Motor neuron (in vitro differentiated cells): ENCODE data around the gene PLCB1. TPM values are rescaled to one million over a fixed set of nuclear protein-coding genes. Genes with fewer than 3 reads are reported as not detected.
"Not testable (repeated sequence)": the region's sequence is repeated elsewhere in the genome, so short reads cannot be mapped to it uniquely, and the experiment has no call there.

Experiments used
- ATAC-seq, 8 experiments: fragments of 200-7000 bp; cut with Tn5 transposase; replicated peaks in 6 of 8; 2 replicates each; pipeline ENCODE4 v1.8.0; 2021; ENCODE audit warnings: mild to moderate bottlenecking in 8 of 8, moderate library complexity in 8 of 8
- H3K27ac ChIP-seq, 2 donors: fragments of 250-450 bp; sonication (Bioruptor Pico); 2 replicates each; pipeline ENCODE4 v1.9.0; 2021; ENCODE audit warnings: antibody characterized with exemption in 2 of 2, mild to moderate bottlenecking in 2 of 2, moderate library complexity in 1 of 2
- H3K4me1 ChIP-seq, 2 donors: fragments of 250-450 bp; sonication (Bioruptor Pico); replicated peaks in 1 of 2; 2 replicates each; pipeline ENCODE4 v1.6.1; 2021; ENCODE audit warnings: antibody characterized with exemption in 2 of 2, mild to moderate bottlenecking in 2 of 2, moderate library complexity in 1 of 2
- H3K4me3 ChIP-seq, 5 donors: fragments of 250-450 bp; sonication (Bioruptor Pico); 2 replicates each; pipeline ENCODE4 v1.9.0; 2021; ENCODE audit warnings: antibody characterized with exemption in 5 of 5, mild to moderate bottlenecking in 5 of 5, moderate library complexity in 4 of 5
- WGBS, 10 experiments: fragments of 450-650 bp; shearing (Covaris generic); methylation state at CpG; one replicate each; pipeline ENCODE4 v1.0.0; 2022; 5-methylcytosine and 5-hydroxymethylcytosine counted together
- in situ Hi-C, 9 experiments: fragments of 400-800 bp; cut with MboI; loops; one replicate each; pipeline ENCODE4 v1.15.0; 2021; ENCODE audit warnings: low sequenced_read_pairs in 9 of 9, low pct_unique_long_range_greater_than_20kb in 2 of 9; ENCODE audit not compliant: unreplicated experiment in 9 of 9
- total RNA-seq, 8 experiments: library from RNA; unstranded; fragments of 300-600 nt; gene quantifications; 2 replicates each; pipeline versions ENCODE4 v1.2.3 to v1.2.4, GENCODE V29; 2022

Gene PLCB1
- total RNA-seq, 8 experiments from 2014 or later, result 7.7 to 65.5 (median 36.2) TPM

GRCh38 chr20:8433291-8433690 lies 301.2 kb downstream of the PLCB1 start:
- no peak overlapping the region for H3K4me3 ChIP-seq
- no peak overlapping the region for H3K27ac ChIP-seq
- no peak for ATAC-seq
- peaks cover 3 to 6% of the 10 kb centered on the region in 2 donors for H3K4me1 ChIP-seq
- in situ Hi-C loops, result no loop called here
- WGBS, 10 experiments, result 0 to 83% (median 39%) methylated on average over 1 to 3 of the region's 3 CpGs; no CpG with 5 or more reads in 3 of the 10 experiments

- 60 to 100% (median 96%) methylated on average over 1 to 2 of the region's 2 CpGs; no CpG with 5 or more reads in 2 of the 10 experiments for WGBS, 10 experiments
- no peak for ATAC-seq
- Histone ChIP-seq H3K4me3 (no peak overlapping the region), H3K27ac (no peak overlapping the region), H3K4me1 (peaks cover 3 to 6% of the 10 kb centered on the region in 2 donors)
- in situ Hi-C loops, result no loop called here
Measured at GRCh38 chr20:8434326-8434876, 302.3 kb downstream of the PLCB1 start.

GRCh38 chr20:8435285-8436035 lies 303.4 kb downstream of the PLCB1 start:
- 0 to 95% (median 75%) methylated on average over 1 to 5 of the region's 5 CpGs; no CpG with 5 or more reads in 2 of the 10 experiments for WGBS, 10 experiments

GRCh38 chr20:8436938-8437337 lies 304.9 kb downstream of the PLCB1 start:
- H3K4me1 ChIP-seq, H3K4me3 ChIP-seq, in situ Hi-C loops, H3K27ac ChIP-seq: not testable (repeated sequence)
- peak in 1 of 8 experiments; percentile 82 for ATAC-seq
- WGBS, 10 experiments, result 82 to 100% (median 91%) methylated on average over 3 to 5 of the region's 5 CpGs; no CpG with 5 or more reads in 4 of the 10 experiments

More at GRCh38 chr20:8435285-8436035, 303.4 kb downstream of the PLCB1 start:
- Histone ChIP-seq H3K4me3 (no peak overlapping the region), H3K27ac (no peak overlapping the region), H3K4me1 (peaks cover 3 to 6% of the 10 kb centered on the region in 2 donors)
- in situ Hi-C loops, result no loop called here
- no peak for ATAC-seq

- Histone ChIP-seq H3K27ac (no peak overlapping the region), H3K4me1 (no peaks in the 10 kb centered on the region), H3K4me3 (no peak overlapping the region)
- no peak for ATAC-seq
- WGBS, 10 experiments, result 71 to 100% (median 87%) methylated on average over 1 to 4 of the region's 5 CpGs; no CpG with 5 or more reads in 3 of the 10 experiments
- in situ Hi-C loops, result no loop called here
Measured at GRCh38 chr20:8438748-8439147, 306.7 kb downstream of the PLCB1 start.

- Histone ChIP-seq H3K27ac (no peak overlapping the region), H3K4me1 (no peaks in the 10 kb centered on the region), H3K4me3 (no peak overlapping the region)
- in situ Hi-C loops, result no loop called here
- 29 to 100% (median 72%) methylated on average over 1 to 2 of the region's 2 CpGs; no CpG with 5 or more reads in 2 of the 10 experiments for WGBS, 10 experiments
- ATAC-seq, result no peak
Measured at GRCh38 chr20:8443464-8444072, 311.5 kb downstream of the PLCB1 start.

GRCh38 chr20:8447262-8448120 lies 315.4 kb downstream of the PLCB1 start:
- 40 to 100% (median 91%) methylated on average over 1 to 3 of the region's 3 CpGs; no CpG with 5 or more reads in 2 of the 10 experiments for WGBS, 10 experiments
- in situ Hi-C loops, result no loop called here
- H3K4me1 ChIP-seq, result no peaks in the 10 kb centered on the region
- no peak overlapping the region for H3K4me3 ChIP-seq
- no peak for ATAC-seq
- H3K27ac ChIP-seq, result no peak overlapping the region

- in situ Hi-C loops, result no loop called here
- peak in 4 of 8 experiments; percentile 30 to 83 (median 60) for ATAC-seq
- no peak overlapping the region for H3K4me3 ChIP-seq
- H3K4me1 ChIP-seq, result no peaks in the 10 kb centered on the region
- no peak overlapping the region for H3K27ac ChIP-seq
- 10 to 95% (median 72%) methylated on average over 2 to 4 of the region's 5 CpGs; no CpG with 5 or more reads in 4 of the 10 experiments for WGBS, 10 experiments
Measured at GRCh38 chr20:8449123-8449522, 317.1 kb downstream of the PLCB1 start.

GRCh38 chr20:8454137-8454712 lies 322.2 kb downstream of the PLCB1 start:
- Histone ChIP-seq H3K4me3 (no peak overlapping the region), H3K4me1 (no peaks in the 10 kb centered on the region), H3K27ac (no peak overlapping the region)
- WGBS, 10 experiments, result 0 to 87% (median 41%) methylated on average over 1 to 6 of the region's 6 CpGs
- ATAC-seq, result peak; percentile 31 to 100 (median 94)
- in situ Hi-C loops, result no loop called here

GRCh38 chr20:8456765-8457164 lies 324.7 kb downstream of the PLCB1 start:
- no peak for ATAC-seq
- in situ Hi-C loops, result no loop called here
- no peak overlapping the region for H3K4me3 ChIP-seq
- no peak overlapping the region for H3K27ac ChIP-seq
- no peaks in the 10 kb centered on the region for H3K4me1 ChIP-seq

GRCh38 chr20:8457978-8458377 lies 325.9 kb downstream of the PLCB1 start:
- Histone ChIP-seq H3K4me1 (no peaks in the 10 kb centered on the region), H3K27ac (no peak overlapping the region), H3K4me3 (no peak overlapping the region)
- in situ Hi-C loops, result no loop called here
- ATAC-seq, result no peak
- 61 to 100% (median 92%) methylated on average over 1 to 4 of the region's 4 CpGs; no CpG with 5 or more reads in 1 of the 10 experiments for WGBS, 10 experiments

- H3K4me3 ChIP-seq, result no peak overlapping the region
- H3K4me1 ChIP-seq, result no peaks in the 10 kb centered on the region
- H3K27ac ChIP-seq, result no peak overlapping the region
- ATAC-seq, result peak in 1 of 8 experiments; percentile 44
- in situ Hi-C loops, result no loop called here
Measured at GRCh38 chr20:8461186-8461585, 329.1 kb downstream of the PLCB1 start.
